ENCODE data around the gene DNAJB5.

Gene DNAJB5

GRCh38 chr9:34961574-34962490, 27.7 kb upstream of the DNAJB5 start:
- Histone ChIP-seq H3K27me3 (ENCODE audit: low read depth, low read length) (peaks cover 74% of the 10 kb centered on the region), H2AFZ (ENCODE audit: low read depth, low read length) (no peak overlapping the region), H3K36me3 (replicated peaks; ENCODE audit: low read depth, low read length) (no peaks in the 10 kb centered on the region), H3K79me2 (ENCODE audit: low read length) (no peaks in the 10 kb centered on the region), H3K4me3 (ENCODE audit: low read length) (no peak overlapping the region), H3K4me1 (ENCODE audit: low read length) (peaks cover 7% of the 10 kb centered on the region; the same call in 1 of the 2 replicates), H3K4me2 (ENCODE audit: low read length) (no peak overlapping the region), H3K9ac (ENCODE audit: low read length) (no peak overlapping the region), H3K9me3 (ENCODE audit: insufficient read depth, low read length) (no peaks in the 10 kb centered on the region), H4K20me1 (ENCODE audit: insufficient read depth, low read length) (no peaks in the 10 kb centered on the region), H3K27ac (ENCODE audit: low read length) (no peak overlapping the region)
- TF ChIP-seq EZH2phosphoT487 (IDR thresholded peaks at IDR 0.05; ENCODE audit: low read depth): no peak
- TF ChIP-seq, protein P1, sequence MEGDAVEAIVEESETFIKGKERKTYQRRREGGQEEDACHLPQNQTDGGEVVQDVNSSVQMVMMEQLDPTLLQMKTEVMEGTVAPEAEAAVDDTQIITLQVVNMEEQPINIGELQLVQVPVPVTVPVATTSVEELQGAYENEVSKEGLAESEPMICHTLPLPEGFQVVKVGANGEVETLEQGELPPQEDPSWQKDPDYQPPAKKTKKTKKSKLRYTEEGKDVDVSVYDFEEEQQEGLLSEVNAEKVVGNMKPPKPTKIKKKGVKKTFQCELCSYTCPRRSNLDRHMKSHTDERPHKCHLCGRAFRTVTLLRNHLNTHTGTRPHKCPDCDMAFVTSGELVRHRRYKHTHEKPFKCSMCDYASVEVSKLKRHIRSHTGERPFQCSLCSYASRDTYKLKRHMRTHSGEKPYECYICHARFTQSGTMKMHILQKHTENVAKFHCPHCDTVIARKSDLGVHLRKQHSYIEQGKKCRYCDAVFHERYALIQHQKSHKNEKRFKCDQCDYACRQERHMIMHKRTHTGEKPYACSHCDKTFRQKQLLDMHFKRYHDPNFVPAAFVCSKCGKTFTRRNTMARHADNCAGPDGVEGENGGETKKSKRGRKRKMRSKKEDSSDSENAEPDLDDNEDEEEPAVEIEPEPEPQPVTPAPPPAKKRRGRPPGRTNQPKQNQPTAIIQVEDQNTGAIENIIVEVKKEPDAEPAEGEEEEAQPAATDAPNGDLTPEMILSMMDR (IDR thresholded peaks at IDR 0.05; ENCODE audit: low read depth, low read length): no peak

DNA sequence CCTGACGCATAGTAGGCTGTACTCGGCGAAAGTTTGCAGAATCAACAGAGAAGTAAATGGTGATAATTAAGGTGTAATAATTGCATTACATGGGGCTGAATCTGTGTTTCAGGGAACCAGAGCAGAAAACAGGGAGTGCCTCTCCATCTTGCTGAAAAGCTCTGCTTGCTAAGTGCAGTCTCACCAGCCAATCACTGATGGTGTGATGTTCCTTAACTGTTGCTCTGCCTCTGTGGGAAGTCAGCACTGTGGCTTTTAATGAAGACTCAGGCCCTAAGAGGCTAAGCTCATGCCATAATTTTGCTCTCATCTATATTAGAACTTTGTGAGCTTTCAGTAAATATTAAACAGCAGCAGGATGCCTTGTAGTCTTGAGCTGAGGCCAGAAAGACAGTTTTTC, 27.0 kb upstream of the DNAJB5 start:
- Histone ChIP-seq H4K20me1 (ENCODE audit: insufficient read depth, low read length) (no peaks in the 10 kb centered on the region), H3K27me3 (ENCODE audit: low read depth, low read length) (peaks cover 67% of the 10 kb centered on the region), H3K79me2 (ENCODE audit: low read length) (no peaks in the 10 kb centered on the region), H3K9me3 (ENCODE audit: insufficient read depth, low read length) (no peaks in the 10 kb centered on the region), H3K27ac (ENCODE audit: low read length) (no peak overlapping the region), H3K4me2 (ENCODE audit: low read length) (no peak overlapping the region), H3K4me3 (ENCODE audit: low read length) (no peak overlapping the region), H3K9ac (ENCODE audit: low read length) (no peak overlapping the region), H2AFZ (ENCODE audit: low read depth, low read length) (no peak overlapping the region), H3K4me1 (ENCODE audit: low read length) (0 out of 2 replicates have a peak, but pooled peaks cover under 1% of the 10 kb centered on the region), H3K36me3 (replicated peaks; ENCODE audit: low read depth, low read length) (no peaks in the 10 kb centered on the region)
- TF ChIP-seq, protein P1 (IDR thresholded peaks at IDR 0.05; ENCODE audit: low read depth, low read length): no peak
- TF ChIP-seq EZH2phosphoT487 (IDR thresholded peaks at IDR 0.05; ENCODE audit: low read depth): no peak

DNA sequence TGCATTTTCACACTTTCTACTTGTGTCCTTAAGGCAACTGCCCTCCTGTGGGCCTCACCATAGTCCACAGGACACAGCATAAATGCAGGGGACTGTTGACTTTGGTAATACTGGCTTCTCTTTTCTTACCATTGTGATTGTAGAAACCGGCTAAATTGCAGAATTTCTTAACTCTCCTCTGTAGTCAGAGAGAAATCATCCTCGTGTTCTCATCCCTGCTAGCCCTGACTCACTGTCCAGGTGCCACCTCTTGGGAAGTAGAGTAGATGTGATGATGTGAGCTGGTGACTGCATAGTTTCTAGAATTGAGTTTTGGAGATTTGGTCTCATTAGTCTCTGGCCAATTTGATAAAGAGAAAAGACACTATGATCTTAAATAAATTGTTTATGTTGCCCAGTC, 26.0 kb upstream of the DNAJB5 start:
- no peak overlapping the region for H3K27ac ChIP-seq (ENCODE audit: low read length)
- no peaks in the 10 kb centered on the region for H3K36me3 ChIP-seq (replicated peaks; ENCODE audit: low read depth, low read length)
- H3K4me1 ChIP-seq (ENCODE audit: low read length): no peaks in the 10 kb centered on the region
- no peaks in the 10 kb centered on the region for H4K20me1 ChIP-seq (ENCODE audit: insufficient read depth, low read length)
- peaks cover 68% of the 10 kb centered on the region for H3K27me3 ChIP-seq (ENCODE audit: low read depth, low read length)
- no peak for TF ChIP-seq EZH2phosphoT487 (IDR thresholded peaks at IDR 0.05; ENCODE audit: low read depth)
- TF ChIP-seq, protein P1 (IDR thresholded peaks at IDR 0.05; ENCODE audit: low read depth, low read length): no peak
- H3K4me2 ChIP-seq (ENCODE audit: low read length): no peak overlapping the region
- H3K79me2 ChIP-seq (ENCODE audit: low read length): no peaks in the 10 kb centered on the region
- H2AFZ ChIP-seq (ENCODE audit: low read depth, low read length): no peak overlapping the region
- H3K4me3 ChIP-seq (ENCODE audit: low read length): no peak overlapping the region
- H3K9me3 ChIP-seq (ENCODE audit: insufficient read depth, low read length): no peaks in the 10 kb centered on the region
- no peak overlapping the region for H3K9ac ChIP-seq (ENCODE audit: low read length)

- TF ChIP-seq, protein P1 (IDR thresholded peaks at IDR 0.05; ENCODE audit: low read depth, low read length): no peak
- no peak for TF ChIP-seq EZH2phosphoT487 (IDR thresholded peaks at IDR 0.05; ENCODE audit: low read depth)
- no peak overlapping the region for H3K4me2 ChIP-seq (ENCODE audit: low read length)
- H4K20me1 ChIP-seq (ENCODE audit: insufficient read depth, low read length): no peaks in the 10 kb centered on the region
- H3K79me2 ChIP-seq (ENCODE audit: low read length): no peaks in the 10 kb centered on the region
- H2AFZ ChIP-seq (ENCODE audit: low read depth, low read length): no peak overlapping the region
- no peak overlapping the region for H3K9ac ChIP-seq (ENCODE audit: low read length)
- H3K4me1 ChIP-seq (ENCODE audit: low read length): no peaks in the 10 kb centered on the region
- H3K4me3 ChIP-seq (ENCODE audit: low read length): no peak overlapping the region
- H3K27me3 ChIP-seq (ENCODE audit: low read depth, low read length): peaks cover 59% of the 10 kb centered on the region
- H3K9me3 ChIP-seq (ENCODE audit: insufficient read depth, low read length): no peaks in the 10 kb centered on the region
- no peaks in the 10 kb centered on the region for H3K36me3 ChIP-seq (replicated peaks; ENCODE audit: low read depth, low read length)
- H3K27ac ChIP-seq (ENCODE audit: low read length): no peak overlapping the region
Observed at GRCh38 chr9:34964458-34964857, 25.1 kb upstream of the DNAJB5 start.
